B cell (primary cell): ENCODE measurements around the gene ARHGAP28. TPM values are rescaled to one million over a fixed set of nuclear protein-coding genes. Genes with fewer than 3 reads are reported as not detected.

Experiments used
- ATAC-seq: fragments of 200-7000 bp; cut with Tn5 transposase; one replicate; pipeline ENCODE4 v1.10.0; 2021; ENCODE audit warnings: low read depth, mild to moderate bottlenecking, moderate number of reproducible peaks, moderate library complexity
- CTCF ChIA-PET: fragments of 350-600 bp; sonication (Branson Sonifier 250); formaldehyde crosslinking; loops from one replicate; lab custom pipeline; 2021; ENCODE audit warnings: antibody characterized with exemption, inconsistent platforms; lab: Charles Lee
- POLR2A ChIA-PET: fragments of 350-600 bp; sonication (Branson Sonifier 250); formaldehyde crosslinking; loops from one replicate; lab custom pipeline; 2021; ENCODE audit warnings: antibody characterized with exemption; lab: Charles Lee
- DNase-seq: peaks from one replicate; pipeline ENCODE4 v3.0.0; 2013
- H2AFZ ChIP-seq: 2 replicates; pipeline ENCODE4 v1.6.1; 2012; ENCODE audit warnings: mild to moderate bottlenecking, low read depth, low read length; ENCODE audit not compliant: insufficient read depth, poor library complexity, severe bottlenecking
- H3K27ac ChIP-seq, 2 donors: 1 replicate in 1 of 2; 2 replicates in 1 of 2; pipeline ENCODE4 v1.5.1; 2012 to 2013; ENCODE audit warnings: low read length in 2 of 2, mild to moderate bottlenecking in 2 of 2, moderate library complexity in 1 of 2
- H3K27me3 ChIP-seq, 4 experiments: fragments of 200-600 bp in 1 of 4; sonication (generic) in 1 of 4; replicated peaks in 1 of 4; 1 replicate in 2 of 4; 2 replicates in 2 of 4; pipeline versions ENCODE4 v1.6.1 to v1.7.0; 2013 to 2016; ENCODE audit warnings: low read length in 3 of 4, mild to moderate bottlenecking in 2 of 4, mixed read lengths in 1 of 4, moderate library complexity in 1 of 4; ENCODE audit not compliant: insufficient read depth in 4 of 4, control insufficient read depth in 3 of 4; ENCODE audit errors: control extremely low read depth in 1 of 4
- H3K36me3 ChIP-seq, 2 experiments: replicated peaks in 1 of 2; 1 replicate in 1 of 2; 2 replicates in 1 of 2; pipeline versions ENCODE4 v1.6.1 to v1.7.1; 2013; ENCODE audit warnings: low read length in 1 of 2; ENCODE audit not compliant: insufficient read depth in 2 of 2, control insufficient read depth in 1 of 2; ENCODE audit errors: control extremely low read depth in 1 of 2, extremely low read depth in 1 of 2
- H3K4me1 ChIP-seq, 2 donors: fragments of 200-600 bp in 1 of 2; sonication (generic) in 1 of 2; 1 replicate in 1 of 2; 2 replicates in 1 of 2; pipeline versions ENCODE4 v1.5.1 to v1.6.1; 2013 to 2017; ENCODE audit warnings: low read length in 2 of 2; ENCODE audit not compliant: control insufficient read depth in 2 of 2, insufficient read depth in 2 of 2
- H3K4me2 ChIP-seq: replicated peaks from 2 replicates; pipeline ENCODE3; 2012; ENCODE audit warnings: mild to moderate bottlenecking, low read depth, low read length; ENCODE audit not compliant: poor library complexity, severe bottlenecking
- H3K4me3 ChIP-seq, 5 experiments: fragments of 200-600 bp in 1 of 5; sonication (generic) in 1 of 5; 1 replicate in 3 of 5; 2 replicates in 2 of 5; pipeline versions ENCODE4 v1.5.1 to v1.7.0; 2011 to 2016; ENCODE audit warnings: low read length in 4 of 5, mild to moderate bottlenecking in 4 of 5, low read depth in 2 of 5, control low read depth in 1 of 5, moderate library complexity in 1 of 5; ENCODE audit not compliant: insufficient read depth in 1 of 5; ENCODE audit errors: control extremely low read depth in 1 of 5, extremely low read depth in 1 of 5
- H3K79me2 ChIP-seq: fragments of 200-600 bp; sonication (generic); one replicate; pipeline ENCODE4 v1.6.0; 2016; ENCODE audit warnings: low read length; ENCODE audit not compliant: control insufficient read depth, insufficient read depth
- H3K9ac ChIP-seq: fragments of 200-600 bp; sonication (generic); 2 replicates; pipeline ENCODE4 v1.6.1; 2017; ENCODE audit warnings: mild to moderate bottlenecking, low read length, moderate library complexity
- H3K9me3 ChIP-seq, 3 donors: one replicate each; pipeline versions ENCODE4 v1.6.1 to v1.7.1; 2013; ENCODE audit warnings: low read length in 2 of 3; ENCODE audit not compliant: control insufficient read depth in 2 of 3, insufficient read depth in 1 of 3; ENCODE audit errors: control extremely low read depth in 1 of 3
- H4K20me1 ChIP-seq: 2 replicates; pipeline ENCODE4 v1.6.0; 2012; ENCODE audit warnings: mild to moderate bottlenecking, low read length; ENCODE audit not compliant: insufficient read depth, control insufficient read depth, poor library complexity, severe bottlenecking
- H3K27ac Mint-ChIP-seq: one replicate; pipeline ENCODE4 v1.8.0; 2021; ENCODE audit warnings: mixed read lengths
- H3K27me3 Mint-ChIP-seq: one replicate; pipeline ENCODE4 v1.8.0; 2021; ENCODE audit warnings: mixed read lengths
- H3K4me1 Mint-ChIP-seq: one replicate; pipeline ENCODE4 v1.8.0; 2021; ENCODE audit warnings: mixed read lengths
- H3K4me3 Mint-ChIP-seq: one replicate; pipeline ENCODE4 v1.8.0; 2021; ENCODE audit warnings: mixed read lengths
- H3K9me3 Mint-ChIP-seq: one replicate; pipeline ENCODE4 v1.8.0; 2022; ENCODE audit warnings: mixed read lengths; ENCODE audit not compliant: insufficient read depth
- CTCF ChIP-seq: fragments of 200-600 bp; IDR thresholded peaks from one replicate; pipeline ENCODE4 v1.8.0; 2022; ENCODE audit warnings: antibody characterized with exemption, mild to moderate bottlenecking
- EZH2 ChIP-seq: IDR thresholded peaks from 2 replicates; pipeline ENCODE4 v1.6.1; 2012; ENCODE audit warnings: borderline replicate concordance, low read depth, mild to moderate bottlenecking, moderate library complexity, low read length; ENCODE audit not compliant: insufficient read depth, poor library complexity, severe bottlenecking
- WGBS: methylation state at CpG from one replicate; pipeline ENCODE4 v1.1.5; 2013; ENCODE audit warnings: missing lambda C conversion rate; ENCODE audit not compliant: insufficient coverage; 5-methylcytosine and 5-hydroxymethylcytosine counted together
- intact Hi-C: fragments of 100-400 bp; cut with micrococcal nuclease; formaldehyde crosslinking; loops from one replicate; pipeline ENCODE4 v1.10.0; 2022
- polyA plus RNA-seq: library from polyadenylated mRNA; depleted of rRNA; stranded (reverse); fragments of >200 nt; gene quantifications from 2 replicates; pipeline ENCODE4 v1.2.3, GENCODE V29; 2012
- total RNA-seq, 2 donors: library from RNA; stranded (reverse); fragments of 120-200 nt in 1 of 2; gene quantifications; 1 replicate in 1 of 2; 2 replicates in 1 of 2; pipeline versions ENCODE4 v1.2.3 to v1.2.4, GENCODE V29; 2013 to 2022

The ARHGAP28 gene
- total and polyA plus RNA-seq, 2 donors (not counting 1 experiment from before 2014, with no cell fraction given) = not detected

GRCh38 chr18:6778459-6779247 lies 49.1 kb downstream of the ARHGAP28 start:
- 85% methylated on average over 3 of the region's 5 CpGs for WGBS
- DNase-seq (no peak), ATAC-seq (no peak)
- no peaks in the 10 kb centered on the region for H3K9me3 ChIP-seq
- no peak for TF ChIP-seq CTCF
- TF ChIP-seq EZH2 = no peak
- Mint-ChIP-seq H3K27ac (no peak overlapping the region), H3K9me3 (no peaks in the 10 kb centered on the region), H3K4me3 (no peak overlapping the region), H3K4me1 (no peaks in the 10 kb centered on the region), H3K27me3 (no peaks in the 10 kb centered on the region)
- CTCF ChIA-PET = no interaction called here
- intact Hi-C loops = no loop called here
- no peak overlapping the region for H3K4me2 ChIP-seq
- H3K4me3 ChIP-seq = no peak overlapping the region
- H3K27ac ChIP-seq = no peak overlapping the region
- H3K9ac ChIP-seq = no peak overlapping the region
- H3K27me3 ChIP-seq = no peaks in the 10 kb centered on the region
- POLR2A ChIA-PET = no interaction called here
- no peak overlapping the region for H2AFZ ChIP-seq
- H3K4me1 ChIP-seq = no peaks in the 10 kb centered on the region
- no peaks in the 10 kb centered on the region for H4K20me1 ChIP-seq
- no peaks in the 10 kb centered on the region for H3K79me2 ChIP-seq
- no peaks in the 10 kb centered on the region for H3K36me3 ChIP-seq

- no peak overlapping the region for H3K9ac ChIP-seq
- H3K79me2 ChIP-seq = no peaks in the 10 kb centered on the region
- Mint-ChIP-seq H3K27me3 (no peaks in the 10 kb centered on the region), H3K9me3 (no peaks in the 10 kb centered on the region), H3K27ac (no peak overlapping the region), H3K4me3 (no peak overlapping the region), H3K4me1 (no peaks in the 10 kb centered on the region)
- TF ChIP-seq CTCF = no peak
- TF ChIP-seq EZH2 = no peak
- H4K20me1 ChIP-seq = no peaks in the 10 kb centered on the region
- no peak overlapping the region for H3K27ac ChIP-seq
- intact Hi-C loops = no loop called here
- no peak overlapping the region for H3K4me2 ChIP-seq
- no peak for DNase-seq
- H3K4me3 ChIP-seq = no peak overlapping the region
- no peaks in the 10 kb centered on the region for H3K4me1 ChIP-seq
- no peaks in the 10 kb centered on the region for H3K9me3 ChIP-seq
- no peaks in the 10 kb centered on the region for H3K36me3 ChIP-seq
- ATAC-seq = no peak
- no peaks in the 10 kb centered on the region for H3K27me3 ChIP-seq
- ChIA-PET CTCF (no interaction called here), POLR2A (no interaction called here)
- WGBS = 61% methylated on average over 4 of the region's 7 CpGs
- H2AFZ ChIP-seq = no peak overlapping the region
These were observed 51.7 kb downstream of the ARHGAP28 start for GRCh38 chr18:6781142-6781714.
